CD8-positive, alpha-beta memory T cell (primary cell): ENCODE results near the gene NRSN2. TPM values are rescaled to one million over a fixed set of nuclear protein-coding genes. Genes with fewer than 3 reads are reported as not detected.
"Not testable (repeated sequence)": the region's sequence is repeated elsewhere in the genome, so short reads cannot be mapped to it uniquely, and the experiment has no call there.

Experiments
- CTCF ChIA-PET: fragments of 350-600 bp; sonication (Branson Sonifier 250); formaldehyde crosslinking; loops from one replicate; lab custom pipeline; 2021; ENCODE audit warnings: antibody characterized with exemption; lab: Charles Lee
- POLR2A ChIA-PET: fragments of 350-600 bp; sonication (Branson Sonifier 250); formaldehyde crosslinking; loops from one replicate; lab custom pipeline; 2021; ENCODE audit warnings: antibody characterized with exemption; lab: Charles Lee
- DNase-seq, 5 donors: peaks; one replicate each; pipeline versions ENCODE4 v3.0.0 to v3.0.0-alpha.2; 2020 to 2022; ENCODE audit warnings: mixed read lengths in 1 of 5
- H3K27ac ChIP-seq: one replicate; pipeline ENCODE4 v1.7.0; 2013; ENCODE audit warnings: low read depth, mild to moderate bottlenecking, low read length, moderate library complexity
- H3K27me3 ChIP-seq: 2 replicates; pipeline ENCODE4 v1.7.0; 2013; ENCODE audit warnings: low read length, mild to moderate bottlenecking; ENCODE audit not compliant: insufficient read depth, poor library complexity, severe bottlenecking
- H3K36me3 ChIP-seq: 2 replicates; pipeline ENCODE4 v1.7.0; 2013; ENCODE audit warnings: mild to moderate bottlenecking, low read length, moderate library complexity; ENCODE audit not compliant: insufficient read depth
- H3K4me1 ChIP-seq: 2 replicates; pipeline ENCODE4 v1.7.0; 2013; ENCODE audit warnings: mild to moderate bottlenecking, low read length, moderate library complexity; ENCODE audit not compliant: insufficient read depth
- H3K4me3 ChIP-seq: 2 replicates; pipeline ENCODE4 v1.7.0; 2013; ENCODE audit warnings: mild to moderate bottlenecking, low read length
- H3K9me3 ChIP-seq: 2 replicates; pipeline ENCODE4 v1.7.0; 2013; ENCODE audit warnings: mild to moderate bottlenecking, low read length
- H3K27ac Mint-ChIP-seq, 8 donors: one replicate each; pipeline ENCODE4 v1.8.0; 2020 to 2021; ENCODE audit warnings: mixed read lengths in 8 of 8, mild to moderate bottlenecking in 6 of 8, inconsistent platforms in 3 of 8, moderate library complexity in 3 of 8
- H3K27me3 Mint-ChIP-seq, 2 donors: one replicate each; pipeline ENCODE4 v1.8.0; 2020 to 2021; ENCODE audit warnings: mixed read lengths in 2 of 2, mild to moderate bottlenecking in 1 of 2, moderate library complexity in 1 of 2
- H3K36me3 Mint-ChIP-seq, 3 donors: one replicate each; pipeline ENCODE4 v1.8.0; 2020 to 2021; ENCODE audit warnings: mixed read lengths in 3 of 3, inconsistent platforms in 1 of 3, mild to moderate bottlenecking in 1 of 3
- H3K4me1 Mint-ChIP-seq, 3 donors: one replicate each; pipeline ENCODE4 v1.8.0; 2020 to 2021; ENCODE audit warnings: mixed read lengths in 3 of 3, inconsistent platforms in 1 of 3, mild to moderate bottlenecking in 1 of 3
- H3K4me3 Mint-ChIP-seq, 7 donors: one replicate each; pipeline ENCODE4 v1.8.0; 2020 to 2021; ENCODE audit warnings: mixed read lengths in 7 of 7, mild to moderate bottlenecking in 6 of 7, moderate library complexity in 4 of 7, inconsistent platforms in 2 of 7
- H3K9me3 Mint-ChIP-seq, 5 donors: one replicate each; pipeline ENCODE4 v1.8.0; 2020 to 2022; ENCODE audit warnings: mixed read lengths in 5 of 5, mild to moderate bottlenecking in 3 of 5, moderate library complexity in 2 of 5, inconsistent platforms in 1 of 5
- polyA plus RNA-seq: library from polyadenylated mRNA; unstranded; fragments of 300-500 nt; fragmentation: Illumina TruSeq; gene quantifications from one replicate; pipeline ENCODE4 v1.2.3, GENCODE V29; 2021
- total RNA-seq, 2 experiments: library from RNA; stranded (reverse); gene quantifications; one replicate each; pipeline ENCODE4 v1.2.3, GENCODE V29; 2021

The NRSN2 gene
- total and polyA plus RNA-seq, 3 experiments from 2014 or later: 1.0 to 9.5 (median 7.6) TPM

GRCh38 chr20:383889-384288, 37.0 kb downstream of the NRSN2 start:
- Histone ChIP-seq H3K27me3 (no peaks in the 10 kb centered on the region), H3K4me1 (peaks cover 5% of the 10 kb centered on the region), H3K27ac (no peak overlapping the region), H3K4me3 (no peak overlapping the region), H3K36me3 (peaks cover 11% of the 10 kb centered on the region), H3K9me3 (no peaks in the 10 kb centered on the region)
- peaks cover 1 to 16% (median 5%) of the 10 kb centered on the region in 3 donors for H3K4me1 Mint-ChIP-seq
- no peaks in the 10 kb centered on the region for H3K9me3 Mint-ChIP-seq
- ChIA-PET POLR2A (no interaction called here), CTCF (interaction anchor here (1.5 to 4.5 kb wide), 2 partner anchors 10 to 23 kb away, joined by 4 to 17 read pairs; no protein-coding TSS in a partner anchor)
- H3K4me3 Mint-ChIP-seq: peak overlapping the region in 4 of 7 donors; percentile 6 to 78 (median 41)
- H3K27me3 Mint-ChIP-seq: peaks cover 0 to 2% of the 10 kb centered on the region in 2 donors
- peaks cover 6 to 25% (median 11%) of the 10 kb centered on the region in 3 donors for H3K36me3 Mint-ChIP-seq
- DNase-seq: no peak
- peak overlapping the region in 6 of 8 donors; percentile 9 to 61 (median 42) for H3K27ac Mint-ChIP-seq

- POLR2A ChIA-PET: no interaction called here
- H3K4me1 Mint-ChIP-seq: peaks cover 1 to 16% (median 5%) of the 10 kb centered on the region in 3 donors
Observed at GRCh38 chr20:384723-385122, 37.8 kb downstream of the NRSN2 start.

GRCh38 chr20:385448-385847, 38.5 kb downstream of the NRSN2 start:
- Mint-ChIP-seq H3K4me1 (peaks cover 1 to 16% (median 5%) of the 10 kb centered on the region in 3 donors), H3K9me3 (no peaks in the 10 kb centered on the region), H3K4me3 (no peak overlapping the region), H3K27me3 (peaks cover 0 to 2% of the 10 kb centered on the region in 2 donors), H3K27ac (peak overlapping the region in 1 of 8 donors; percentile 23), H3K36me3 (peaks cover 6 to 38% (median 15%) of the 10 kb centered on the region in 3 donors)
- POLR2A ChIA-PET: interaction anchor here (0.7 kb wide), 1 partner anchor 61 kb away, joined by 3 read pairs; no protein-coding TSS in a partner anchor
- Histone ChIP-seq H3K27ac (no peak overlapping the region), H3K36me3 (peaks cover 19% of the 10 kb centered on the region), H3K9me3 (no peaks in the 10 kb centered on the region), H3K4me1 (peaks cover 5% of the 10 kb centered on the region), H3K27me3 (no peaks in the 10 kb centered on the region), H3K4me3 (no peak overlapping the region)
- CTCF ChIA-PET: no interaction called here
- no peak for DNase-seq

More at GRCh38 chr20:384723-385122, 37.8 kb downstream of the NRSN2 start:
- peaks cover 6 to 33% (median 14%) of the 10 kb centered on the region in 3 donors for H3K36me3 Mint-ChIP-seq
- peak overlapping the region in 3 of 8 donors; percentile 27 to 42 (median 36) for H3K27ac Mint-ChIP-seq
- H3K27ac ChIP-seq: no peak overlapping the region
- H3K27me3 Mint-ChIP-seq: peaks cover 0 to 2% of the 10 kb centered on the region in 2 donors
- H3K9me3 ChIP-seq: no peaks in the 10 kb centered on the region
- no peaks in the 10 kb centered on the region for H3K27me3 ChIP-seq
- DNase-seq: no peak
- CTCF ChIA-PET: interaction anchor here (4.5 kb wide), 1 partner anchor 22 kb away, joined by 17 read pairs; no protein-coding TSS in a partner anchor
- H3K4me3 ChIP-seq: no peak overlapping the region
- peaks cover 19% of the 10 kb centered on the region for H3K36me3 ChIP-seq
- peaks cover 5% of the 10 kb centered on the region for H3K4me1 ChIP-seq
- H3K4me3 Mint-ChIP-seq: peak overlapping the region in 1 of 7 donors; percentile 57
- no peaks in the 10 kb centered on the region for H3K9me3 Mint-ChIP-seq

- H3K27ac Mint-ChIP-seq, H3K4me1 ChIP-seq, H3K27me3 ChIP-seq, H3K27ac ChIP-seq, H3K27me3 Mint-ChIP-seq, H3K9me3 ChIP-seq, H3K4me3 Mint-ChIP-seq, POLR2A ChIA-PET, DNase-seq, H3K4me3 ChIP-seq, H3K9me3 Mint-ChIP-seq, CTCF ChIA-PET: not testable (repeated sequence)
- H3K36me3 ChIP-seq: peaks cover 25% of the 10 kb centered on the region
- H3K4me1 Mint-ChIP-seq: peaks cover 1 to 16% (median 5%) of the 10 kb centered on the region in 3 donors
- peaks cover 6 to 48% (median 15%) of the 10 kb centered on the region in 3 donors for H3K36me3 Mint-ChIP-seq
Observed at GRCh38 chr20:386634-387033, 39.7 kb downstream of the NRSN2 start.

- Mint-ChIP-seq H3K27ac (no peak overlapping the region), H3K4me3 (no peak overlapping the region), H3K27me3 (peaks cover 0 to 2% of the 10 kb centered on the region in 2 donors), H3K4me1 (peaks cover 0 to 11% (median 1%) of the 10 kb centered on the region in 3 donors), H3K36me3 (peaks cover 6 to 57% (median 18%) of the 10 kb centered on the region in 3 donors), H3K9me3 (no peaks in the 10 kb centered on the region)
- Histone ChIP-seq H3K4me3 (no peak overlapping the region), H3K36me3 (peaks cover 29% of the 10 kb centered on the region), H3K27me3 (no peaks in the 10 kb centered on the region), H3K27ac (no peak overlapping the region), H3K9me3 (no peaks in the 10 kb centered on the region), H3K4me1 (no peaks in the 10 kb centered on the region)
- ChIA-PET POLR2A (no interaction called here), CTCF (no interaction called here)
- DNase-seq: no peak
Observed at GRCh38 chr20:387520-387919, 40.6 kb downstream of the NRSN2 start.

GRCh38 chr20:388034-388994, 41.4 kb downstream of the NRSN2 start:
- Mint-ChIP-seq H3K27ac (peak overlapping the region in 1 of 8 donors; percentile 3), H3K27me3 (peaks cover 0 to 2% of the 10 kb centered on the region in 2 donors), H3K36me3 (peaks cover 6 to 64% (median 22%) of the 10 kb centered on the region in 3 donors), H3K9me3 (no peaks in the 10 kb centered on the region), H3K4me3 (no peak overlapping the region), H3K4me1 (peaks cover 0 to 6% (median 1%) of the 10 kb centered on the region in 3 donors)
- DNase-seq: no peak
- H3K4me3 ChIP-seq: no peak overlapping the region
- no peaks in the 10 kb centered on the region for H3K9me3 ChIP-seq
- no peaks in the 10 kb centered on the region for H3K27me3 ChIP-seq
- no peak overlapping the region for H3K27ac ChIP-seq
- peaks cover 29% of the 10 kb centered on the region for H3K36me3 ChIP-seq
- POLR2A ChIA-PET: no interaction called here
- H3K4me1 ChIP-seq: no peaks in the 10 kb centered on the region
- CTCF ChIA-PET: no interaction called here

- CTCF ChIA-PET: no interaction called here
- peaks cover 33% of the 10 kb centered on the region for H3K36me3 ChIP-seq
Observed at GRCh38 chr20:389220-389619, 42.3 kb downstream of the NRSN2 start.

More at GRCh38 chr20:389220-389619, 42.3 kb downstream of the NRSN2 start:
- Mint-ChIP-seq H3K4me1 (peaks cover 0 to 4% (median 1%) of the 10 kb centered on the region in 3 donors), H3K9me3 (no peaks in the 10 kb centered on the region), H3K36me3 (peaks cover 6 to 70% (median 27%) of the 10 kb centered on the region in 3 donors), H3K27ac (no peak overlapping the region), H3K27me3 (peaks cover 0 to 2% of the 10 kb centered on the region in 2 donors), H3K4me3 (no peak overlapping the region)
- Histone ChIP-seq H3K9me3 (no peaks in the 10 kb centered on the region), H3K4me1 (no peaks in the 10 kb centered on the region), H3K4me3 (no peak overlapping the region), H3K27ac (no peak overlapping the region), H3K27me3 (no peaks in the 10 kb centered on the region)
- POLR2A ChIA-PET: no interaction called here
- DNase-seq: no peak
